ENCODE results near the gene PLAC1.

DNA sequence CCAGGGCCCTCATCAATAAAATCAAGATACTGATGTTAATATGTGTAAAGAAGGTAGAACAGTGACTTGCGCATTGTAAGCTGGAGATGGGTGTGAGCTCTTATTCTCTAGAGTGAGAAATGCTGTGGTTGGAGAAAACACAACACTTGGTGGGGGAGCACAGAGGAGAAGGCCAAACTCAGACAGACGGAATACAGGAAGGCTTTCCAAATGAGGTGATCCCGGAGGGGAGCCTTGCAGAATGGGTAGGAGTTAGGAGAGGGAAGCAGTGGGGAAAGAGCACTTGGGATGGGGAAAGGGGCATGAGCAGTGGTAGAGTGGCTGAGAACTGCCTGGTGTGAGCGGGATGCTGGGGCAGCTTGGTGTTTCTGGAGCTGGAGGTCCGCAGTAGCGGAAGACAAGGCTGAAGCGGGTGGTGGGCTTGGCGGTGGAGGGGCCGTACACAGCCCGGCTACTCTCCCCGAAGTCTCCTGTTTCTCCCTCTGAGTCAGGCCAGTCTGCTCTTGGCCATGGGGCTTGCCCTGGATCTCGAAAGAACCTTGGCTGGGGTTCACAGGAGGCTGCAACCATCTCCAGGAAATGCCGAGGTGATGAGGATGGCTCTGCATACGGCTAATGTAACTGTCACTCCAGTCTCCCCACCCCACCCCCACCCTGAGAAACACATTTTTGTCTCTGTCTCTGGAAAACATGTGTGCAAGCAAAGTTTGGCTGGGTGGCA lies 11.3 kb upstream of the PLAC1 start:
- no peak for TF ChIP-seq POLR2A (IDR thresholded peaks at IDR 0.05)
- TF ChIP-seq, protein P1, sequence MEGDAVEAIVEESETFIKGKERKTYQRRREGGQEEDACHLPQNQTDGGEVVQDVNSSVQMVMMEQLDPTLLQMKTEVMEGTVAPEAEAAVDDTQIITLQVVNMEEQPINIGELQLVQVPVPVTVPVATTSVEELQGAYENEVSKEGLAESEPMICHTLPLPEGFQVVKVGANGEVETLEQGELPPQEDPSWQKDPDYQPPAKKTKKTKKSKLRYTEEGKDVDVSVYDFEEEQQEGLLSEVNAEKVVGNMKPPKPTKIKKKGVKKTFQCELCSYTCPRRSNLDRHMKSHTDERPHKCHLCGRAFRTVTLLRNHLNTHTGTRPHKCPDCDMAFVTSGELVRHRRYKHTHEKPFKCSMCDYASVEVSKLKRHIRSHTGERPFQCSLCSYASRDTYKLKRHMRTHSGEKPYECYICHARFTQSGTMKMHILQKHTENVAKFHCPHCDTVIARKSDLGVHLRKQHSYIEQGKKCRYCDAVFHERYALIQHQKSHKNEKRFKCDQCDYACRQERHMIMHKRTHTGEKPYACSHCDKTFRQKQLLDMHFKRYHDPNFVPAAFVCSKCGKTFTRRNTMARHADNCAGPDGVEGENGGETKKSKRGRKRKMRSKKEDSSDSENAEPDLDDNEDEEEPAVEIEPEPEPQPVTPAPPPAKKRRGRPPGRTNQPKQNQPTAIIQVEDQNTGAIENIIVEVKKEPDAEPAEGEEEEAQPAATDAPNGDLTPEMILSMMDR (IDR thresholded peaks at IDR 0.05) = no peak
- TF ChIP-seq EP300 (IDR thresholded peaks at IDR 0.05) = no peak
